ENCODE data around the gene VIL1.

VIL1 gene

DNA sequence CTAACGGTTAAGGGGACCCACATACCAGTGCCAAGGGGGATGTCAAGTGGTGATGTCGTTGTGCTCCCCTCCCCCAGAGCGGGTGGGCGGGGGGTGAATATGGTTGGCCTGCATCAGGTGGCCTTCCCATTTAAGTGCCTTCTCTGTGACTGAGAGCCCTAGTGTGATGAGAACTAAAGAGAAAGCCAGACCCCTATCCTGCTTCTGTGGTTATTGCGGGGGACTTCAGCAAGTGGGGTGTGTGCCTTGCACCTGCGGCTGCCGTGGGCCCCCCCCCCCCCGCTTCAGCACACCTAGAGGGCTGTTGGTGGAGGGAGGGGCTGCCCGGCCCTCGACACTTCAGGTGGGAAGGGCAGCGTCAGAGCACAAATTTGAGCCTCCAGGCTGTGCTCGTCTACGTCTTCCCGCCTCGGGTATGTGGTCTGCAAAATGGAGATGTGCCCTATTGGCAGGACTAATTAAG is 13.1 kb upstream of the VIL1 start:
- H3K4me3 ChIP-seq (ENCODE audit: low read depth, low read length), result peak overlapping the region; percentile 50
- no peak for DNase-seq (ENCODE audit: low read depth)
- TF ChIP-seq, protein P1, sequence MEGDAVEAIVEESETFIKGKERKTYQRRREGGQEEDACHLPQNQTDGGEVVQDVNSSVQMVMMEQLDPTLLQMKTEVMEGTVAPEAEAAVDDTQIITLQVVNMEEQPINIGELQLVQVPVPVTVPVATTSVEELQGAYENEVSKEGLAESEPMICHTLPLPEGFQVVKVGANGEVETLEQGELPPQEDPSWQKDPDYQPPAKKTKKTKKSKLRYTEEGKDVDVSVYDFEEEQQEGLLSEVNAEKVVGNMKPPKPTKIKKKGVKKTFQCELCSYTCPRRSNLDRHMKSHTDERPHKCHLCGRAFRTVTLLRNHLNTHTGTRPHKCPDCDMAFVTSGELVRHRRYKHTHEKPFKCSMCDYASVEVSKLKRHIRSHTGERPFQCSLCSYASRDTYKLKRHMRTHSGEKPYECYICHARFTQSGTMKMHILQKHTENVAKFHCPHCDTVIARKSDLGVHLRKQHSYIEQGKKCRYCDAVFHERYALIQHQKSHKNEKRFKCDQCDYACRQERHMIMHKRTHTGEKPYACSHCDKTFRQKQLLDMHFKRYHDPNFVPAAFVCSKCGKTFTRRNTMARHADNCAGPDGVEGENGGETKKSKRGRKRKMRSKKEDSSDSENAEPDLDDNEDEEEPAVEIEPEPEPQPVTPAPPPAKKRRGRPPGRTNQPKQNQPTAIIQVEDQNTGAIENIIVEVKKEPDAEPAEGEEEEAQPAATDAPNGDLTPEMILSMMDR (IDR thresholded peaks at IDR 0.05; ENCODE audit: low read depth, low read length, missing control alignments), result no peak

DNA sequence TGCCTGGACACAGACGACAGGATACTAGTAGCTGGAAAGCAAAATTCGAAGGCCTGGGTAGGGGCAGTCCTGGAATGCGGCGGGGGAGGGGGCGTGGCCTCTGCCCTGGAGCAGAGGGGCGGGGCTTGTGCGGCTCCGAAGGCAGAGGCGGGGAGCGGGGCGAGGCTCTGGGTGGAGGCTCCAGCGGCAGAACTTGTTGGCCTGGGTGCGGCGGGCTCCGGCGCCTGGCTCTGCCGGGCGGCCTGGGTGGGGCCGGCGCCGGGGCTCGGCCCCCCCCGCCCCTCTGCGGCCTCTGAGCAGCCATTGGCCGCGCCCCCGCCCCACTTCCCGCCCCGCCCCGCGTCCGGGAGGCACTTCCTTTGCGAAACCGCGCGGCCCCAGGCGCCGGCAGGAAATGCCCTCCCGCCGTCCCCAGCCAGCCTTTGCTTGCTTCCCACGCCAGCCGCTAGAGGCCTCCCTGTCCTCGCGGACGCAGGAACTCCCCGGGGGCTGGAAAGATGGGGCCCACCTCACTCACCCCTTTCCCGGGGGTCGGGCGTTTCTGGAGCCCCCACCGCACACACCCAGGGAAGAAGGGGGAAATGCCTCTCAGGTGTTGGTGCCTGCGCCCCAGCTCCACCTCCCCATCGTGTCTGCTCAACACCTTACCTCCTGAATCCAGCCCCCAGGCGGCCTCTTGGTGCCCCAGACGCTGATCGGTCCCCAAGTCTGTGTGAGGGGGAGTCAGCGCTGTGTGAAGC is 12.5 kb upstream of the VIL1 start:
- TF ChIP-seq, protein P1 (IDR thresholded peaks at IDR 0.05; ENCODE audit: low read depth, low read length, missing control alignments), result peak; percentile 78
- peak overlapping the region; percentile 50 for H3K4me3 ChIP-seq (ENCODE audit: low read depth, low read length)
- peak; percentile 68 for DNase-seq (ENCODE audit: low read depth)

DNA sequence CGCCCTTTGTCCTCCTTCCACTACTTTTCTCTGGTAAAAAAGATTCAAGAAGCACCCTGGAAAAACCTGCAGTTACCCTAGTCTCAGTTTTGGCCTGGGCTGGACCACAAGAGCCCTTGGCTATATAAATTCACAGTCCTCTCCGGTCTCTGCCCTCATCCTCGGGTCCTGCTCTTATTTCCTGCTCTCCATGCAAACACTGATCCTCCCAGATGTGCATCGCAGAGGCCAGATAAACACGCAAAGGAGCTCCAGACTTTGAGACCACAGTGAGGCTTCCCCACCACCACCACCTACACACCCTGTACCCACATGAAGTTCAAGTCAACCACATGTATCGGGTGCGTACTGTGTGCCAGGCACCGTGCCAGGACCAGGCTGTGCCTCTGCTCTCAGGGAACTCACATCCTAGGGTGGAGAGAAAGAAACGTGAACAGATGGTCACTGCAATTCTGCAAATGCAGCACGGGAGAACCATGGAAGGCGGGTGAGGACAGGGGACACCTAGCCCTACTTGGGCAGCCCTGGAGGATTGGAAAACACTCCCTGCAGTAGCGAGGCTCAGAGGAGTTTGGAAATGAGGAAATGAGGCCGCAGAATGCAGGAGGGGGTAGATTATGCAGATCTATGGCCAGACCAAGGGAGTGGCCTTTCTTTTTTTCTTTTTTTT is 11.8 kb upstream of the VIL1 start:
- DNase-seq (ENCODE audit: low read depth), result no peak
- peak overlapping the region; percentile 46 for H3K4me3 ChIP-seq (ENCODE audit: low read depth, low read length)
- TF ChIP-seq, protein P1 (IDR thresholded peaks at IDR 0.05; ENCODE audit: low read depth, low read length, missing control alignments), result no peak

DNA sequence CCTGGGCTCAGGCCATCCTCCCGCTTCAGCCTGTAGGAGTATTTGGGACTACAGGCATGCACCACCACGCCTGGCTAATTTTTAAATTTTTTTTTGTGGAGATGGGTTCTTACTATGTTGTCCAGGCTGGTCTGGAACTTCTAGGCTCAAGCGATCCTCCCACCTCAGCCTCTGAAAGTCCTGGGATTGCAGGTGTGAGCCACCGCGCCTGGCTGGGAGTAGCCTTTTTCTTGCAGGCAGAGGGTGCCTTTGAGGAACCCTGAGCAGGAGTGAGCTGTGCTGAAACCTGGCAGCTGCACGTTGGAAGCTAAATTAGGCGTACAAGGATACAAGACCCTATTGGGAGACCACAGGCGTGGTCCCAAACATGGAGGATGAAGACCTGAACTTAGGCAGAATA is 11.2 kb upstream of the VIL1 start:
- TF ChIP-seq, protein P1 (IDR thresholded peaks at IDR 0.05; ENCODE audit: low read depth, low read length, missing control alignments), result no peak
- DNase-seq (ENCODE audit: low read depth), result no peak
- no peak overlapping the region for H3K4me3 ChIP-seq (ENCODE audit: low read depth, low read length)

DNA sequence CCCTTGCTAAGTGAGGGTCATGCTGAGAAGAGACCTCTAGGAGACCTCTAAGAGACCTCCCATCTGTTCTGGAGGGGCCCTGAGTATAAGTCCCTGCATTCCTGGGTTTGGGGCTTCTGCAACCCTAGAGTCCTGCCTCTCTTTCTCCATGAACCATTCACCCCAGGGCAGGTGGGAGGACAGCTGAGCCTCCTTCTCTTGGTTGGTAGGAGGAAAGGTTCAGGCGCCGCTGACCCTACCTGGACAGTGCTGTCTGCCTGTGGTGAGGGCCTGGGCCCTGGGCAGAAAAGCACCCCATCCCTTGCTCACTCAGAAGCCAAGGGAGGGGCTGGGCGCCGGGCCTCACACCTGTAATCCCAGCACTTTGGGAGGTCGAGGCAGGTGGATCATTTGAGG is 604 bp upstream of the VIL1 start:
- no peak overlapping the region for H3K4me3 ChIP-seq (ENCODE audit: low read depth, low read length)
- TF ChIP-seq, protein P1 (IDR thresholded peaks at IDR 0.05; ENCODE audit: low read depth, low read length, missing control alignments), result no peak
- no peak for DNase-seq (ENCODE audit: low read depth)

DNA sequence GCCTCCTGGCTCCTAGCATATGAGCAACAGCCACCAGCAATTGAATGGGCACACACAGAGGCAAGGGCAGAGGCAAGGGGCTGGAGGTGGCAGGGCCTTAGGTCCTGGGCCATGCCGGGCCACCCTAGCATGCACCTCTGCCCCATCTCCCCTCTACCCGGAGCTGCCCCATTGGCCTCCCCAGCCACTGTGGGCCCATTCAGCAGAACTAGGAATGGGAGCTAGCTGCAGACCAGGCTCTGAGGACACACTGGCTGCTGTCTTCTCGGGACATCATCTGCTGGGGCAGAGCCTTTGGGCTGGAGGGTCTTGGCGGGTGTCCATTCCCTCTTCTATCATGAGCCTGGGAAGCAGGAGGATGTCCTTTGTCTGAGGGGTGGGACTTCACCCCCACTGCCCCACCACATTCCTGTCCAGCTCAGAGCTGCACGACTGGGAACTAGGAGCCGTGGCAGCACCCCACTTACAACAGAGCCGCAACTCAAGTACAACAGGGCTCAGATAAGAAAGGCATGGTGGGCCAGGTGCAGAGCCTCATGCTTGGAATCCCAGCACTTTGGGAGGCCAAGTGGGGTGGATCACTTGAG is 800 bp downstream of the VIL1 start:
- TF ChIP-seq, protein P1 (IDR thresholded peaks at IDR 0.05; ENCODE audit: low read depth, low read length, missing control alignments), result no peak
- no peak for DNase-seq (ENCODE audit: low read depth)
- no peak overlapping the region for H3K4me3 ChIP-seq (ENCODE audit: low read depth, low read length)

All from GM12864 (cell line).